ENCODE measurements around the gene CBFA2T2. TPM values are rescaled to one million over a fixed set of nuclear protein-coding genes. Genes with fewer than 3 reads are reported as not detected.

CBFA2T2 gene
- total RNA-seq, 1 donor, result 11.2 TPM

DNA sequence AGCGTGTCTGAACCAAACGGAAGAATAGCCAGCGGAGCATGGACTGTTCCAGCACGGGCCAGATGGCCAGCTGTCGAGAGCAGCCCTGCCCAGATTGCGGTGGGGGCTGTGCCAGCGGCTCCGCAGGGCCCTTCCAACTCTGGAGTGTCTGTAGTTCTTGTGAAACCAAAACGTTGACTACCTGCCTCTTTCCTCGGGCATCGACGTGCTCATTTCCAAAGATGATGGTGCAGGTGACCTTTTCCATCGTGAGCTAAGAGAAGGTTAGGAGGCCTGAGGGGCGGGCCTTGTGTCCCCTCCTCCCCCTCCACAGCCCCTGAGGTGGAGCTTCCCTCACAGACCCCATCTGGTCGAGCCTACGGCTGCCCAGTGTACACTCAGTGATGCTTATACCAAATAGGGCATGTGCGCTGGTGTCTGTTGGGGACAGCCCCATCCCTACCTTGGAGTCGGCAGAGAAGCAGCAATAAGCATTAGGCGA lies 159.3 kb downstream of the CBFA2T2 start:
- TF ChIP-seq, protein P1, sequence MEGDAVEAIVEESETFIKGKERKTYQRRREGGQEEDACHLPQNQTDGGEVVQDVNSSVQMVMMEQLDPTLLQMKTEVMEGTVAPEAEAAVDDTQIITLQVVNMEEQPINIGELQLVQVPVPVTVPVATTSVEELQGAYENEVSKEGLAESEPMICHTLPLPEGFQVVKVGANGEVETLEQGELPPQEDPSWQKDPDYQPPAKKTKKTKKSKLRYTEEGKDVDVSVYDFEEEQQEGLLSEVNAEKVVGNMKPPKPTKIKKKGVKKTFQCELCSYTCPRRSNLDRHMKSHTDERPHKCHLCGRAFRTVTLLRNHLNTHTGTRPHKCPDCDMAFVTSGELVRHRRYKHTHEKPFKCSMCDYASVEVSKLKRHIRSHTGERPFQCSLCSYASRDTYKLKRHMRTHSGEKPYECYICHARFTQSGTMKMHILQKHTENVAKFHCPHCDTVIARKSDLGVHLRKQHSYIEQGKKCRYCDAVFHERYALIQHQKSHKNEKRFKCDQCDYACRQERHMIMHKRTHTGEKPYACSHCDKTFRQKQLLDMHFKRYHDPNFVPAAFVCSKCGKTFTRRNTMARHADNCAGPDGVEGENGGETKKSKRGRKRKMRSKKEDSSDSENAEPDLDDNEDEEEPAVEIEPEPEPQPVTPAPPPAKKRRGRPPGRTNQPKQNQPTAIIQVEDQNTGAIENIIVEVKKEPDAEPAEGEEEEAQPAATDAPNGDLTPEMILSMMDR (IDR thresholded peaks at IDR 0.05; ENCODE audit: extremely low read depth, low read depth, low read length), result no peak
- H3K79me2 ChIP-seq (ENCODE audit: insufficient read depth, low read length), result no peaks in the 10 kb centered on the region
- H3K9me3 ChIP-seq (ENCODE audit: low read depth, low read length), result no peaks in the 10 kb centered on the region
- no peak overlapping the region for H2AFZ ChIP-seq (ENCODE audit: low read length)
- DNase-seq (ENCODE audit: insufficient read length, low spot score, missing footprints), result peak; percentile 27
- no peak overlapping the region for H3K4me3 ChIP-seq (ENCODE audit: insufficient read depth, low read length)
- no peak overlapping the region for H3K4me2 ChIP-seq (ENCODE audit: insufficient read depth, low read length)
- peaks cover 15% of the 10 kb centered on the region for H3K36me3 ChIP-seq (ENCODE audit: insufficient read depth, low read length)
- H3K4me1 ChIP-seq (ENCODE audit: insufficient read depth, low read length), result peaks cover 25% of the 10 kb centered on the region
- H4K20me1 ChIP-seq (ENCODE audit: insufficient read depth, low read length), result peaks cover 29% of the 10 kb centered on the region
- H3K27ac ChIP-seq (ENCODE audit: low read depth, low read length), result no peak overlapping the region
- peaks cover 6% of the 10 kb centered on the region for H3K27me3 ChIP-seq (ENCODE audit: insufficient read depth, low read length)

DNA sequence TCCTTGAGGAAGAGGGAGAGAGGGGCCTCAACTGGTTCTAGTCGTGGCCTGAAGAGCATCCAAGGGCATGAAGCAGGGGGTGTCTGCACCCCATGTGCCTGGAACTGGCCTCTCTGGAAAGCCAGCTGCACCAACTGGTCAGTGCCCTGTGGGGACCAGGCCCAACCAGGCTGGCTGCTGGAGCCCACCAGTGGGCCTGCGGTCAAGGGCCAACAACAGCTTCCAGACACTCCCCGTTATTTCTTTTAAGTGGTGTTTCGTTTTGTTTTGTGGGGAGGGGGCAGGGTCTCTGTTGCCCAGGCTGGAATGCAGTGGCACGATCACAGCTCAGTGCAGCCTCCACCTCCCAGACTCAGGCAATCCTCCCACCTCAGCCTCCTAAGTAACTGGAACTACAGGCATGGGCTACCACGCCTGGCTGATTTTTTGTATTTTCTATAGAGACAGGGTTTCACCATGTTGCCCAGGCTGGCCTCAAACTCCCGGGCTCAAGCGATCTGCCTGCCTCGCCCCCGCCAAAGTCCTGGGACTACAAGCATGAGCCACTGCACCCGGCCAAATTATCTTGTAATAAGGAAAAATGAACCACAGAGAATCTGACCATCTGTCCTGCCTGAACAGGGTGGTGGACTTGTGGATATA lies 160.3 kb downstream of the CBFA2T2 start:
- peaks cover 29% of the 10 kb centered on the region for H4K20me1 ChIP-seq (ENCODE audit: insufficient read depth, low read length)
- H3K79me2 ChIP-seq (ENCODE audit: insufficient read depth, low read length), result no peaks in the 10 kb centered on the region
- H3K4me3 ChIP-seq (ENCODE audit: insufficient read depth, low read length), result no peak overlapping the region
- TF ChIP-seq, protein P1 (IDR thresholded peaks at IDR 0.05; ENCODE audit: extremely low read depth, low read depth, low read length), result no peak
- H3K36me3 ChIP-seq (ENCODE audit: insufficient read depth, low read length), result peaks cover 6% of the 10 kb centered on the region
- H2AFZ ChIP-seq (ENCODE audit: low read length), result no peak overlapping the region
- H3K4me1 ChIP-seq (ENCODE audit: insufficient read depth, low read length), result peaks cover 25% of the 10 kb centered on the region
- no peak overlapping the region for H3K27ac ChIP-seq (ENCODE audit: low read depth, low read length)
- no peaks in the 10 kb centered on the region for H3K9me3 ChIP-seq (ENCODE audit: low read depth, low read length)
- peaks cover 6% of the 10 kb centered on the region for H3K27me3 ChIP-seq (ENCODE audit: insufficient read depth, low read length)
- no peak for DNase-seq (ENCODE audit: insufficient read length, low spot score, missing footprints)
- H3K4me2 ChIP-seq (ENCODE audit: insufficient read depth, low read length), result no peak overlapping the region

DNA sequence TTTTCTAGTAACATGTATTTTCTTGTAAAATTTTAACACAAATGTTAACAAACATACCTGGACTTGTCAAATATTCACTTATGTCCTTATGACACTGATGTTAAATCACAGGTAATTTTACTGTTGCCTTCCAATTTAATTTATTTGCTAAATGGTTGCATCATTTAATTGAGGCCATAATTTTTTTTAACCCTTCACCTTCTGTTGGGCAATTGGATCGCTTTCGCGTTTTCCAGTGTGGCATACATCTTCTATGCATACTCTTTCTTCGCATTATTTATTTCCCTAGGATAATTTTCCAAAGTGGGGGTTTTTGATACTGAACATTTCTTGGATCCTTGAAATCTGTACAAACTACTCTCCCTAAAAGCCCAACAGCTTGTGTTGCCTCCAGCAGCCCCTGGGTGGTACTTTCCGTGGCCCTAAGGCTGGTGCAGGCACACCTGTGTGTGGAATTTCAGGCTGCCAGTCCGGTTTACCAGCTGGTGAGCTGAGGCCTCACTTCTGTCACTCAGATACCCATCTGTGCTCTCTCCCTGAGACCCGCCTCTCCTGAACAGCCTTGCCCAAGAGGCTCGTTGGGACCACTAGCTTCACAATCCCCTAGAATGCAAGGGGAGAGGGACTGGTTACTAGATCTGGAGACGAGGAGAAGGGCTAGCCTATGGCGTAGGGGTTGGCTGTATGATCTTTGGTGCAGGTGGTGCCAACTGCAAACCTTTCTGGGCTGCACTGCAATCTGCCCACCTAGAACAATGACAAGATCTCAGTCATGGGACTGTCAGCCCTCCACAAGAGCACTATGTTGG lies 161.1 kb downstream of the CBFA2T2 start:
- peak; percentile 74 for DNase-seq (ENCODE audit: insufficient read length, low spot score, missing footprints)
- peaks cover 25% of the 10 kb centered on the region for H3K4me1 ChIP-seq (ENCODE audit: insufficient read depth, low read length)
- H3K9me3 ChIP-seq (ENCODE audit: low read depth, low read length), result no peaks in the 10 kb centered on the region
- TF ChIP-seq, protein P1 (IDR thresholded peaks at IDR 0.05; ENCODE audit: extremely low read depth, low read depth, low read length), result no peak
- H3K27ac ChIP-seq (ENCODE audit: low read depth, low read length), result no peak overlapping the region
- no peak overlapping the region for H3K4me3 ChIP-seq (ENCODE audit: insufficient read depth, low read length)
- H2AFZ ChIP-seq (ENCODE audit: low read length), result no peak overlapping the region
- H3K27me3 ChIP-seq (ENCODE audit: insufficient read depth, low read length), result peaks cover 6% of the 10 kb centered on the region
- no peak overlapping the region for H3K4me2 ChIP-seq (ENCODE audit: insufficient read depth, low read length)
- H4K20me1 ChIP-seq (ENCODE audit: insufficient read depth, low read length), result peaks cover 26% of the 10 kb centered on the region
- H3K79me2 ChIP-seq (ENCODE audit: insufficient read depth, low read length), result no peaks in the 10 kb centered on the region
- H3K36me3 ChIP-seq (ENCODE audit: insufficient read depth, low read length), result no peaks in the 10 kb centered on the region

DNA sequence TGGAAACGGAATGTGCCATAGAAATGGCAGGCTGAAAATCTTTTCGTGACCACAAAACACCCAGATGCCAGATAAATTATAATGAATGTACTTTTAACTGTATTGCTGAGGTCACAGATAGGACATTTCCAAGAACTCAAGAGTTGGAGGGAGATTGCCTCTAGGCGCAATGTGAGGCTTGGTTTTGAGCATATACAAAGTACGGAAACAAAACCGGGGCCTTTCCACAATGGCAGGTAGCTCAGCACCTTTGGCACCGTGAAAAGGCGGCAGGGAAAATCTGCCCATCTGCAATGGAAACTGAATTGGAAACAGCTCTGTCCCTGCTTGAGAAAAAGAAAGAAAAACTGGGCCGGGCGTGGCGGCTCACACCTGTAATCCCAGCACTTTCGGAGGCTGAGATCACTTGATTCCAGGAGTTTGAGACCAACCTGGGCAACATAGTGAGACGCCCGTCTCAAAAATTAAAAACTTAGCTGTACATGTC lies 161.7 kb downstream of the CBFA2T2 start:
- Histone ChIP-seq H3K9me3 (ENCODE audit: low read depth, low read length) (no peaks in the 10 kb centered on the region), H3K79me2 (ENCODE audit: insufficient read depth, low read length) (no peaks in the 10 kb centered on the region), H3K4me2 (ENCODE audit: insufficient read depth, low read length) (no peak overlapping the region), H3K4me1 (ENCODE audit: insufficient read depth, low read length) (peaks cover 25% of the 10 kb centered on the region), H3K4me3 (ENCODE audit: insufficient read depth, low read length) (no peak overlapping the region), H2AFZ (ENCODE audit: low read length) (no peak overlapping the region), H3K27ac (ENCODE audit: low read depth, low read length) (no peak overlapping the region), H3K36me3 (ENCODE audit: insufficient read depth, low read length) (no peaks in the 10 kb centered on the region), H4K20me1 (ENCODE audit: insufficient read depth, low read length) (peaks cover 23% of the 10 kb centered on the region), H3K27me3 (ENCODE audit: insufficient read depth, low read length) (peaks cover 6% of the 10 kb centered on the region)
- TF ChIP-seq, protein P1 (IDR thresholded peaks at IDR 0.05; ENCODE audit: extremely low read depth, low read depth, low read length), result no peak
- DNase-seq (ENCODE audit: insufficient read length, low spot score, missing footprints), result no peak
